CD14-positive monocyte (primary cell): ENCODE data around the gene COCH. TPM values are rescaled to one million over a fixed set of nuclear protein-coding genes. Genes with fewer than 3 reads are reported as not detected.

Experiments
- DNase-seq, 3 donors: peaks; one replicate each; pipeline ENCODE4 v3.0.0-alpha.2; 2011 to 2022
- H2AFZ ChIP-seq: 2 replicates; pipeline ENCODE4 v1.6.0; 2012; ENCODE audit warnings: mild to moderate bottlenecking, low read depth, low read length, inconsistent platforms; ENCODE audit not compliant: insufficient read depth, poor library complexity, severe bottlenecking
- H3K27ac ChIP-seq, 2 donors: 1 replicate in 1 of 2; 2 replicates in 1 of 2; pipeline ENCODE4 v1.5.1; 2012 to 2013; ENCODE audit warnings: low read length in 2 of 2, control low read depth in 1 of 2, inconsistent platforms in 1 of 2, low read depth in 1 of 2, mild to moderate bottlenecking in 1 of 2
- H3K27me3 ChIP-seq, 2 donors: one replicate each; pipeline versions ENCODE4 v1.6.0 to v1.6.1; 2011 to 2013; ENCODE audit warnings: low read length in 2 of 2; ENCODE audit not compliant: control insufficient read depth in 2 of 2, insufficient read depth in 2 of 2
- H3K36me3 ChIP-seq, 2 donors: replicated peaks in 1 of 2; 1 replicate in 1 of 2; 2 replicates in 1 of 2; pipeline versions ENCODE4 v1.5.1 to v1.6.1; 2012 to 2013; ENCODE audit warnings: low read length in 2 of 2, control low read depth in 1 of 2, inconsistent platforms in 1 of 2, mild to moderate bottlenecking in 1 of 2; ENCODE audit not compliant: insufficient read depth in 2 of 2, control insufficient read depth in 1 of 2
- H3K4me1 ChIP-seq, 2 donors: 1 replicate in 1 of 2; 2 replicates in 1 of 2; pipeline versions ENCODE4 v1.5.1 to v1.6.1; 2012 to 2013; ENCODE audit warnings: low read length in 2 of 2, control low read depth in 1 of 2, inconsistent platforms in 1 of 2, mild to moderate bottlenecking in 1 of 2, moderate library complexity in 1 of 2; ENCODE audit not compliant: insufficient read depth in 2 of 2, control insufficient read depth in 1 of 2
- H3K4me2 ChIP-seq: replicated peaks from 2 replicates; pipeline ENCODE3; 2012; ENCODE audit warnings: low read length, moderate library complexity, mild to moderate bottlenecking; ENCODE audit not compliant: poor library complexity, severe bottlenecking; ENCODE audit errors: extremely low read depth
- H3K4me3 ChIP-seq, 3 experiments: fragments of 200-600 bp in 1 of 3; sonication (generic) in 1 of 3; replicated peaks in 1 of 3; 1 replicate in 2 of 3; 2 replicates in 1 of 3; pipeline ENCODE4 v1.5.1; 2011 to 2013; ENCODE audit warnings: low read length in 3 of 3, mild to moderate bottlenecking in 3 of 3, control low read depth in 2 of 3, low read depth in 2 of 3, inconsistent platforms in 1 of 3, moderate library complexity in 1 of 3
- H3K79me2 ChIP-seq: 2 replicates; pipeline ENCODE4 v1.6.0; 2012; ENCODE audit warnings: mild to moderate bottlenecking, control low read depth, inconsistent platforms, low read length, moderate library complexity; ENCODE audit not compliant: insufficient read depth
- H3K9ac ChIP-seq: 2 replicates; pipeline ENCODE4 v1.6.0; 2017; ENCODE audit warnings: low read length, mild to moderate bottlenecking; ENCODE audit not compliant: insufficient read depth, poor library complexity, severe bottlenecking
- H3K9me3 ChIP-seq, 2 donors: replicated peaks in 1 of 2; 1 replicate in 1 of 2; 2 replicates in 1 of 2; pipeline versions ENCODE4 v1.5.1 to v1.6.1; 2012 to 2013; ENCODE audit warnings: low read length in 2 of 2, control low read depth in 1 of 2; ENCODE audit not compliant: control insufficient read depth in 1 of 2, insufficient read depth in 1 of 2
- H4K20me1 ChIP-seq: 2 replicates; pipeline ENCODE4 v1.6.0; 2012; ENCODE audit warnings: mild to moderate bottlenecking, low read length, control low read depth, moderate library complexity; ENCODE audit not compliant: insufficient read depth
- H3K27ac Mint-ChIP-seq, 7 donors: one replicate each; pipeline ENCODE4 v1.8.0; 2020; ENCODE audit warnings: mild to moderate bottlenecking in 7 of 7, mixed read lengths in 7 of 7, moderate library complexity in 6 of 7, inconsistent platforms in 2 of 7
- H3K27me3 Mint-ChIP-seq, 3 donors: one replicate each; pipeline ENCODE4 v1.8.0; 2021 to 2022; ENCODE audit warnings: low read depth in 3 of 3, mild to moderate bottlenecking in 3 of 3, mixed read lengths in 3 of 3, moderate library complexity in 3 of 3, inconsistent platforms in 1 of 3
- H3K36me3 Mint-ChIP-seq, 2 donors: one replicate each; pipeline ENCODE4 v1.8.0; 2020; ENCODE audit warnings: mixed read lengths in 2 of 2, inconsistent platforms in 1 of 2, mild to moderate bottlenecking in 1 of 2
- H3K4me1 Mint-ChIP-seq: one replicate; pipeline ENCODE4 v1.8.0; 2020; ENCODE audit warnings: mild to moderate bottlenecking, mixed read lengths
- H3K4me3 Mint-ChIP-seq, 2 donors: one replicate each; pipeline ENCODE4 v1.8.0; 2020; ENCODE audit warnings: mild to moderate bottlenecking in 2 of 2, mixed read lengths in 2 of 2, moderate library complexity in 1 of 2
- H3K9me3 Mint-ChIP-seq, 7 donors: one replicate each; pipeline ENCODE4 v1.8.0; 2020 to 2022; ENCODE audit warnings: mixed read lengths in 7 of 7, mild to moderate bottlenecking in 6 of 7, moderate library complexity in 6 of 7, inconsistent platforms in 2 of 7
- CTCF ChIP-seq: fragments of 200-600 bp; IDR thresholded peaks from one replicate; pipeline ENCODE4 v1.8.0; 2022; ENCODE audit warnings: antibody characterized with exemption, mild to moderate bottlenecking
- WGBS: methylation state at CpG from one replicate; pipeline ENCODE4 v1.1.5; 2013; ENCODE audit warnings: missing lambda C conversion rate; ENCODE audit not compliant: insufficient coverage; 5-methylcytosine and 5-hydroxymethylcytosine counted together
- intact Hi-C, 2 donors: fragments of 100-400 bp; cut with micrococcal nuclease; formaldehyde crosslinking; loops; one replicate each; pipeline versions ENCODE4 v1.15.0 to v1.15.1; 2023
- polyA plus RNA-seq, 3 donors: library from polyadenylated mRNA; depleted of rRNA in 1 of 3; unstranded in 2 of 3; stranded (reverse) in 1 of 3; fragments of 300-500 nt in 2 of 3; fragments of >200 nt in 1 of 3; fragmentation: Illumina TruSeq in 2 of 3; gene quantifications; 1 replicate in 2 of 3; 2 replicates in 1 of 3; pipeline ENCODE4 v1.2.3, GENCODE V29; 2012 to 2021

COCH gene
- polyA plus RNA-seq, 3 donors: 0.48 to 2.0 (median 0.87) TPM

GRCh38 chr14:30935445-30935844 lies 61.1 kb downstream of the COCH start:
- H3K4me3 Mint-ChIP-seq: no peak overlapping the region
- TF ChIP-seq CTCF: no peak
- no peak overlapping the region for H3K4me2 ChIP-seq
- no peaks in the 10 kb centered on the region for H3K4me1 Mint-ChIP-seq
- no CpG with 5 or more reads among the region's 2 CpGs for WGBS
- no peaks in the 10 kb centered on the region for H3K9me3 Mint-ChIP-seq
- no peaks in the 10 kb centered on the region for H3K27me3 ChIP-seq
- H3K27me3 Mint-ChIP-seq: no peaks in the 10 kb centered on the region
- DNase-seq: no peak
- peaks cover 36 to 82% of the 10 kb centered on the region in 2 donors for H3K36me3 ChIP-seq
- H3K9me3 ChIP-seq: no peaks in the 10 kb centered on the region
- peaks cover 56 to 62% of the 10 kb centered on the region in 2 donors for H3K36me3 Mint-ChIP-seq
- no peaks in the 10 kb centered on the region for H4K20me1 ChIP-seq
- H3K9ac ChIP-seq: no peak overlapping the region
- H3K27ac ChIP-seq: no peak overlapping the region
- no peak overlapping the region for H2AFZ ChIP-seq
- H3K79me2 ChIP-seq: no peaks in the 10 kb centered on the region
- intact Hi-C loops: no loop called here
- H3K27ac Mint-ChIP-seq: no peak overlapping the region
- no peak overlapping the region for H3K4me3 ChIP-seq
- H3K4me1 ChIP-seq: no peaks in the 10 kb centered on the region

- Histone ChIP-seq H3K79me2 (no peaks in the 10 kb centered on the region), H2AFZ (no peak overlapping the region), H3K27ac (no peak overlapping the region), H3K4me3 (no peak overlapping the region), H3K4me2 (no peak overlapping the region), H4K20me1 (no peaks in the 10 kb centered on the region), H3K4me1 (no peaks in the 10 kb centered on the region), H3K9me3 (no peaks in the 10 kb centered on the region), H3K9ac (no peak overlapping the region), H3K27me3 (no peaks in the 10 kb centered on the region), H3K36me3 (peaks cover 51 to 82% of the 10 kb centered on the region in 2 donors)
- H3K9me3 Mint-ChIP-seq: no peaks in the 10 kb centered on the region
- WGBS: no CpG with 5 or more reads among the region's 2 CpGs
- no peak overlapping the region for H3K27ac Mint-ChIP-seq
- DNase-seq: no peak
- H3K27me3 Mint-ChIP-seq: no peaks in the 10 kb centered on the region
- no peak overlapping the region for H3K4me3 Mint-ChIP-seq
- H3K36me3 Mint-ChIP-seq: peaks cover 60 to 62% of the 10 kb centered on the region in 2 donors
- no peaks in the 10 kb centered on the region for H3K4me1 Mint-ChIP-seq
- TF ChIP-seq CTCF: no peak
- intact Hi-C loops: no loop called here
Measured at GRCh38 chr14:30938617-30939016, 64.3 kb downstream of the COCH start.

Other genes with a start within 250 kb of the COCH start
- gene AP4S1, start 151.1 kb downstream of the COCH start, polyA plus RNA-seq: 1 to 10 TPM; 1.7 to 5.1 (median 2.8) TPM
- gene STRN3, start 151.8 kb downstream of the COCH start, polyA plus RNA-seq: 10 to 100 TPM in 1 of 3 donors, 1 to 10 TPM in 2; 1.0 to 12.0 (median 3.8) TPM